Panc1 (cell line): Measurements from ENCODE around the gene CRIM1. TPM values are rescaled to one million over a fixed set of nuclear protein-coding genes. Genes with fewer than 3 reads are reported as not detected.

Experiments
- ATAC-seq: fragments of 200-7000 bp; cut with Tn5 transposase; 2 replicates; pipeline ENCODE4 v1.9.1; 2020; ENCODE audit warnings: mild to moderate bottlenecking, moderate library complexity
- BruUV-seq: library from RNA; stranded (reverse); fragments of 400-500 nt; replicated peaks from 2 replicates; lab custom pipeline; 2021; lab: Mats Ljungman, UMichigan
- CTCF ChIA-PET: fragments of 300-600 bp; sonication (Branson Sonifier 250); formaldehyde crosslinking; loops from one replicate; lab custom pipeline; 2022; ENCODE audit warnings: antibody characterized with exemption; lab: Charles Lee
- POLR2A ChIA-PET: fragments of 300-600 bp; sonication (Branson Sonifier 250); formaldehyde crosslinking; loops from one replicate; lab custom pipeline; 2022; ENCODE audit warnings: antibody characterized with exemption; lab: Charles Lee
- DNase-seq: peaks from one replicate; pipeline ENCODE4 v3.0.0-alpha.2; 2010; ENCODE audit warnings: low read depth, low spot score
- H3K27ac ChIP-seq: 2 replicates; pipeline ENCODE4 v1.5.1; 2011; ENCODE audit warnings: mild to moderate bottlenecking, low read length, inconsistent platforms
- H3K27me3 ChIP-seq: fragments of 200-500 bp; sonication (Bioruptor generic); 2 replicates; pipeline ENCODE4 v1.6.0; 2014; ENCODE audit warnings: low read length, inconsistent platforms; ENCODE audit not compliant: control insufficient read depth, insufficient read depth
- H3K36me3 ChIP-seq: fragments of 200-500 bp; sonication (Bioruptor generic); 2 replicates; pipeline ENCODE4 v1.5.1; 2014; ENCODE audit warnings: inconsistent platforms, mild to moderate bottlenecking, low read length, moderate library complexity; ENCODE audit not compliant: control insufficient read depth, insufficient read depth
- H3K4me1 ChIP-seq: 2 replicates; pipeline ENCODE4 v1.5.1; 2011; ENCODE audit warnings: inconsistent platforms, mild to moderate bottlenecking, low read length, moderate library complexity; ENCODE audit not compliant: control insufficient read depth, insufficient read depth
- H3K4me3 ChIP-seq, 2 experiments: 2 replicates each; pipeline ENCODE4 v1.5.1; 2011 to 2012; ENCODE audit warnings: low read depth in 2 of 2, low read length in 2 of 2, mild to moderate bottlenecking in 2 of 2, inconsistent platforms in 1 of 2, moderate library complexity in 1 of 2
- H3K9me3 ChIP-seq: fragments of 200-500 bp; sonication (Bioruptor generic); 2 replicates; pipeline ENCODE4 v1.5.1; 2014; ENCODE audit warnings: low read depth, mild to moderate bottlenecking, inconsistent platforms, low read length, moderate library complexity; ENCODE audit not compliant: control insufficient read depth, insufficient read depth
- POLR2AphosphoS5 ChIP-seq: IDR thresholded peaks from 2 replicates; pipeline ENCODE4 v1.6.1; 2012; ENCODE audit warnings: mild to moderate bottlenecking, low read depth, low read length, moderate library complexity
- SIN3A ChIP-seq: IDR thresholded peaks from 2 replicates; pipeline ENCODE4 v1.6.1; 2012; ENCODE audit warnings: low read depth, mild to moderate bottlenecking, low read length, moderate library complexity, borderline replicate concordance; ENCODE audit not compliant: insufficient read depth
- TCF7L2 ChIP-seq: IDR thresholded peaks from 2 replicates; pipeline ENCODE4 v1.6.1; 2011; ENCODE audit warnings: mild to moderate bottlenecking, low read depth, low read length, inconsistent platforms
- in situ Hi-C: cut with HindIII; loops from 2 replicates; pipeline ENCODE4 v1.10.0; 2016; ENCODE audit warnings: low sequenced_read_pairs, low pct_unique_long_range_greater_than_20kb
- intact Hi-C: fragments of 100-400 bp; cut with micrococcal nuclease; formaldehyde crosslinking; loops from one replicate; pipeline ENCODE4 v1.10.0; 2022; ENCODE audit not compliant: unreplicated experiment
- total RNA-seq: library from RNA; stranded (reverse); gene quantifications from one replicate; pipeline ENCODE4 v1.2.1, GENCODE V29; 2021; ENCODE audit not compliant: unreplicated experiment
- TF ChIP-seq, protein P1 (sequence below): fragments of 450-650 bp; IDR thresholded peaks from 2 replicates; pipeline ENCODE4 v1.5.1; 2017; ENCODE audit warnings: mild to moderate bottlenecking
- TF ChIP-seq, protein P2 (sequence below), 2 experiments: IDR thresholded peaks; 2 replicates each; pipeline ENCODE4 v1.6.1; 2011 to 2012; ENCODE audit warnings: low read depth in 2 of 2, control low read depth in 1 of 2, low read length in 1 of 2, mild to moderate bottlenecking in 1 of 2, moderate library complexity in 1 of 2; ENCODE audit not compliant: insufficient read depth in 1 of 2

Gene CRIM1
- total RNA-seq, 1 experiment from 2014 or later: 290 TPM

DNA sequence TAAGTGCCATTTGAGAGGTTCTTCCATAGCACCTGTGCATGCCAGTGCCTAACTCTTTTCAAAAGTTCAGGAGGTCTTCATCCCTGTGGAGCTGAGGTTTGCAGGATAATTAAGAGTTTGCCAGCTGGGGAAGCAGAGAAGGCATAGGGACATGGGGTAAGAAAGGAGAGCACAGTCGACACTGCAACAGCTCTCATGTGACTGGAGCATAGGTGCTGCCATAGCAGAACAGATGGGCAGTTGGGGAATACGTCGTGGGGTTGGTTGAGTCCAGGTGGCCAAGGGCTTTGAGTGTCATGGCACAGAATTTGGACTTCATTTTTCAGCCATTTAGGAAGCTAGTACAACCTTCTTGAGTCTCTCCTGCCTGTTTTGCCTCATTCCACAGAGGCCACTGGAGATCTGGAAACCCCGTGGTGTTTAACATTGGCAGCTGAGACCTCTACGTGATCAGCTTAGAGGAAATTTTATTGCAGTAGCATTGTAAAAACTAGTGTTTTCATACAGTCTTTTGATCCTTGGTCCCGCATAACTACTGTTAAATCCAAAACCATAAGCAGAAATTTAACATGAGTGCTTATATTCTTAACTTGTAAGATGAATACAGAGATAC, 65.1 kb downstream of the CRIM1 start:
- peak; percentile 19; the same call in 1 of the 2 replicates for ATAC-seq
- in situ Hi-C loops (no loop called here), intact Hi-C loops (no loop called here)
- H3K4me1 ChIP-seq: peaks cover 78% of the 10 kb centered on the region
- POLR2A ChIA-PET: no interaction called here
- H3K36me3 ChIP-seq: peaks cover 13% of the 10 kb centered on the region
- no TSS peak for BruUV-seq
- no peak for TF ChIP-seq TCF7L2
- no peak for TF ChIP-seq SIN3A
- H3K27me3 ChIP-seq: no peaks in the 10 kb centered on the region
- CTCF ChIA-PET: no interaction called here
- no peak overlapping the region for H3K4me3 ChIP-seq
- no peak for DNase-seq
- no peaks in the 10 kb centered on the region for H3K9me3 ChIP-seq
- H3K27ac ChIP-seq: peak overlapping the region; percentile 75

DNA sequence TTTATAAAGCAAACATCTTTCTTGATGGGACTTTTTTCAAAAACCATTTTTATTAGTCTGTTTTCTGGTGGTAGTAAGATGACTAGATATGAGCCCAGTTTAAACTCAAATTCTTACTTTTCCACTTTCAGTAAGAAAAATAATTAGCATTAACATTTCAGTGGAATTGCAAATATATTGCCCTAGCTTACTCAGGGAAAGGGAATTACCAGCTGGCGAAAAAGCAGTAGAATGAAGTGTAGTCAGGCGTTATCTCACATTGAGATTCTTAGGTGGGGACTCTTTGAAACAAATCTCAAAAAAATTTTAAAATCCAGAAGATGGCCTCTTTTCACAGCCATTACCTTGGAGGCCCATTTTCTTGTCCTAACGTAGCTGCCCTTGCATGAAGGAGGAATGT, 65.8 kb downstream of the CRIM1 start:
- H3K4me1 ChIP-seq: peaks cover 80% of the 10 kb centered on the region
- ATAC-seq (no peak), DNase-seq (no peak)
- no peaks in the 10 kb centered on the region for H3K9me3 ChIP-seq
- H3K27me3 ChIP-seq: no peaks in the 10 kb centered on the region
- intact Hi-C loops: no loop called here
- no peak overlapping the region for H3K4me3 ChIP-seq
- peak overlapping the region; percentile 72 for H3K27ac ChIP-seq
- in situ Hi-C loops: no loop called here
- POLR2A ChIA-PET: no interaction called here
- TF ChIP-seq, protein P1, sequence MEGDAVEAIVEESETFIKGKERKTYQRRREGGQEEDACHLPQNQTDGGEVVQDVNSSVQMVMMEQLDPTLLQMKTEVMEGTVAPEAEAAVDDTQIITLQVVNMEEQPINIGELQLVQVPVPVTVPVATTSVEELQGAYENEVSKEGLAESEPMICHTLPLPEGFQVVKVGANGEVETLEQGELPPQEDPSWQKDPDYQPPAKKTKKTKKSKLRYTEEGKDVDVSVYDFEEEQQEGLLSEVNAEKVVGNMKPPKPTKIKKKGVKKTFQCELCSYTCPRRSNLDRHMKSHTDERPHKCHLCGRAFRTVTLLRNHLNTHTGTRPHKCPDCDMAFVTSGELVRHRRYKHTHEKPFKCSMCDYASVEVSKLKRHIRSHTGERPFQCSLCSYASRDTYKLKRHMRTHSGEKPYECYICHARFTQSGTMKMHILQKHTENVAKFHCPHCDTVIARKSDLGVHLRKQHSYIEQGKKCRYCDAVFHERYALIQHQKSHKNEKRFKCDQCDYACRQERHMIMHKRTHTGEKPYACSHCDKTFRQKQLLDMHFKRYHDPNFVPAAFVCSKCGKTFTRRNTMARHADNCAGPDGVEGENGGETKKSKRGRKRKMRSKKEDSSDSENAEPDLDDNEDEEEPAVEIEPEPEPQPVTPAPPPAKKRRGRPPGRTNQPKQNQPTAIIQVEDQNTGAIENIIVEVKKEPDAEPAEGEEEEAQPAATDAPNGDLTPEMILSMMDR: no peak
- TF ChIP-seq POLR2AphosphoS5 (no peak), SIN3A (no peak)
- TF ChIP-seq, protein P2, sequence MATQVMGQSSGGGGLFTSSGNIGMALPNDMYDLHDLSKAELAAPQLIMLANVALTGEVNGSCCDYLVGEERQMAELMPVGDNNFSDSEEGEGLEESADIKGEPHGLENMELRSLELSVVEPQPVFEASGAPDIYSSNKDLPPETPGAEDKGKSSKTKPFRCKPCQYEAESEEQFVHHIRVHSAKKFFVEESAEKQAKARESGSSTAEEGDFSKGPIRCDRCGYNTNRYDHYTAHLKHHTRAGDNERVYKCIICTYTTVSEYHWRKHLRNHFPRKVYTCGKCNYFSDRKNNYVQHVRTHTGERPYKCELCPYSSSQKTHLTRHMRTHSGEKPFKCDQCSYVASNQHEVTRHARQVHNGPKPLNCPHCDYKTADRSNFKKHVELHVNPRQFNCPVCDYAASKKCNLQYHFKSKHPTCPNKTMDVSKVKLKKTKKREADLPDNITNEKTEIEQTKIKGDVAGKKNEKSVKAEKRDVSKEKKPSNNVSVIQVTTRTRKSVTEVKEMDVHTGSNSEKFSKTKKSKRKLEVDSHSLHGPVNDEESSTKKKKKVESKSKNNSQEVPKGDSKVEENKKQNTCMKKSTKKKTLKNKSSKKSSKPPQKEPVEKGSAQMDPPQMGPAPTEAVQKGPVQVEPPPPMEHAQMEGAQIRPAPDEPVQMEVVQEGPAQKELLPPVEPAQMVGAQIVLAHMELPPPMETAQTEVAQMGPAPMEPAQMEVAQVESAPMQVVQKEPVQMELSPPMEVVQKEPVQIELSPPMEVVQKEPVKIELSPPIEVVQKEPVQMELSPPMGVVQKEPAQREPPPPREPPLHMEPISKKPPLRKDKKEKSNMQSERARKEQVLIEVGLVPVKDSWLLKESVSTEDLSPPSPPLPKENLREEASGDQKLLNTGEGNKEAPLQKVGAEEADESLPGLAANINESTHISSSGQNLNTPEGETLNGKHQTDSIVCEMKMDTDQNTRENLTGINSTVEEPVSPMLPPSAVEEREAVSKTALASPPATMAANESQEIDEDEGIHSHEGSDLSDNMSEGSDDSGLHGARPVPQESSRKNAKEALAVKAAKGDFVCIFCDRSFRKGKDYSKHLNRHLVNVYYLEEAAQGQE (IDR thresholded peaks at IDR 0.05; ENCODE audit: insufficient read depth in 1 of 2, low read depth in 2 of 2, low read length in 1 of 2): no peak
- BruUV-seq: no TSS peak
- peaks cover 17% of the 10 kb centered on the region for H3K36me3 ChIP-seq
- CTCF ChIA-PET: no interaction called here

GRCh38 chr2:36423172-36423571, 67.6 kb downstream of the CRIM1 start:
- Histone ChIP-seq H3K9me3 (no peaks in the 10 kb centered on the region), H3K36me3 (peaks cover 17% of the 10 kb centered on the region), H3K4me3 (no peak overlapping the region), H3K4me1 (peaks cover 76% of the 10 kb centered on the region), H3K27me3 (no peaks in the 10 kb centered on the region), H3K27ac (no peak overlapping the region)
- no TSS peak for BruUV-seq
- in situ Hi-C loops (no loop called here), intact Hi-C loops (no loop called here)
- no peak for TF ChIP-seq TCF7L2
- no peak for TF ChIP-seq POLR2AphosphoS5
- no peak for TF ChIP-seq SIN3A
- TF ChIP-seq, protein P1: no peak
- TF ChIP-seq, protein P2 (IDR thresholded peaks at IDR 0.05; ENCODE audit: insufficient read depth in 1 of 2, low read depth in 2 of 2, low read length in 1 of 2): no peak
- ATAC-seq (no peak), DNase-seq (no peak)
- CTCF ChIA-PET: interaction anchor here (0.5 kb wide), 1 partner anchor 67 kb away, joined by 4 read pairs; the partner anchor contains the start of gene CRIM1
- POLR2A ChIA-PET: interaction anchor here (0.9 kb wide), 1 partner anchor 70 kb away, joined by 4 read pairs; no protein-coding TSS in a partner anchor
